Naive thymus-derived CD4-positive, alpha-beta T cell (primary cell): ENCODE results near the gene ABRAXAS1. TPM values are rescaled to one million over a fixed set of nuclear protein-coding genes. Genes with fewer than 3 reads are reported as not detected.

Experiments used
- ATAC-seq: fragments of 150-1000 bp; cut with Tn5 transposase; 2 replicates; pipeline ENCODE4 v1.10.0; 2021; ENCODE audit warnings: mild to moderate bottlenecking, moderate library complexity
- CTCF ChIA-PET: fragments of 350-600 bp; sonication (Branson Sonifier 250); formaldehyde crosslinking; loops from one replicate; lab custom pipeline; 2021; ENCODE audit warnings: antibody characterized with exemption; lab: Charles Lee
- POLR2A ChIA-PET: fragments of 350-600 bp; sonication (Branson Sonifier 250); formaldehyde crosslinking; loops from one replicate; lab custom pipeline; 2021; ENCODE audit warnings: antibody characterized with exemption, inconsistent platforms; lab: Charles Lee
- DNase-seq, 9 donors: peaks; one replicate each; pipeline versions ENCODE4 v3.0.0 to v3.0.0-alpha.2; 2020 to 2022; ENCODE audit warnings: mixed read lengths in 1 of 9
- H3K27ac ChIP-seq: one replicate; pipeline ENCODE4 v1.7.0; 2013; ENCODE audit warnings: mild to moderate bottlenecking, low read depth, low read length, moderate library complexity
- H3K27me3 ChIP-seq, 2 donors: one replicate each; pipeline ENCODE4 v1.7.0; 2013; ENCODE audit warnings: low read length in 2 of 2, mild to moderate bottlenecking in 2 of 2, moderate library complexity in 2 of 2; ENCODE audit not compliant: control insufficient read depth in 2 of 2, insufficient read depth in 2 of 2
- H3K36me3 ChIP-seq, 3 experiments: 1 replicate in 2 of 3; 2 replicates in 1 of 3; pipeline ENCODE4 v1.7.0; 2013; ENCODE audit warnings: low read length in 3 of 3, mild to moderate bottlenecking in 3 of 3, moderate library complexity in 1 of 3; ENCODE audit not compliant: insufficient read depth in 3 of 3, control insufficient read depth in 2 of 3
- H3K4me1 ChIP-seq, 2 donors: one replicate each; pipeline ENCODE4 v1.7.0; 2013; ENCODE audit warnings: low read length in 2 of 2, mild to moderate bottlenecking in 2 of 2, moderate library complexity in 1 of 2; ENCODE audit not compliant: control insufficient read depth in 2 of 2, insufficient read depth in 2 of 2
- H3K4me3 ChIP-seq: 2 replicates; pipeline ENCODE4 v1.7.0; 2013; ENCODE audit warnings: mild to moderate bottlenecking, low read length
- H3K9me3 ChIP-seq, 3 experiments: 1 replicate in 2 of 3; 2 replicates in 1 of 3; pipeline ENCODE4 v1.7.0; 2013; ENCODE audit warnings: low read length in 3 of 3; ENCODE audit not compliant: control insufficient read depth in 2 of 3
- H3K27ac Mint-ChIP-seq, 9 donors: one replicate each; pipeline ENCODE4 v1.8.0; 2020 to 2022; ENCODE audit warnings: mixed read lengths in 9 of 9, mild to moderate bottlenecking in 8 of 9, moderate library complexity in 5 of 9, inconsistent platforms in 2 of 9
- H3K27me3 Mint-ChIP-seq, 5 donors: one replicate each; pipeline ENCODE4 v1.8.0; 2021 to 2022; ENCODE audit warnings: mixed read lengths in 5 of 5, mild to moderate bottlenecking in 1 of 5
- H3K36me3 Mint-ChIP-seq, 5 donors: one replicate each; pipeline ENCODE4 v1.8.0; 2020 to 2022; ENCODE audit warnings: mixed read lengths in 5 of 5, mild to moderate bottlenecking in 3 of 5, inconsistent platforms in 1 of 5
- H3K4me1 Mint-ChIP-seq, 7 donors: one replicate each; pipeline ENCODE4 v1.8.0; 2020 to 2022; ENCODE audit warnings: mixed read lengths in 7 of 7, mild to moderate bottlenecking in 3 of 7, inconsistent platforms in 1 of 7
- H3K4me3 Mint-ChIP-seq, 10 donors: one replicate each; pipeline ENCODE4 v1.8.0; 2020 to 2022; ENCODE audit warnings: mild to moderate bottlenecking in 10 of 10, mixed read lengths in 10 of 10, moderate library complexity in 6 of 10, inconsistent platforms in 2 of 10
- H3K9me3 Mint-ChIP-seq, 11 donors: one replicate each; pipeline ENCODE4 v1.8.0; 2020 to 2022; ENCODE audit warnings: mixed read lengths in 11 of 11, mild to moderate bottlenecking in 4 of 11, inconsistent platforms in 1 of 11, moderate library complexity in 1 of 11
- intact Hi-C, 2 donors: fragments of 100-400 bp; cut with micrococcal nuclease; formaldehyde crosslinking; loops; one replicate each; pipeline ENCODE4 v1.15.1; 2023
- polyA plus RNA-seq, 2 donors: library from polyadenylated mRNA; unstranded; fragments of 300-500 nt; fragmentation: Illumina TruSeq; gene quantifications; one replicate each; pipeline ENCODE4 v1.2.3, GENCODE V29; 2021
- total RNA-seq, 6 experiments: library from RNA in 5 of 6; stranded (reverse) in 5 of 6; gene quantifications; 1 replicate in 5 of 6; 2 replicates in 1 of 6; pipeline ENCODE4 v1.2.3 and lab custom pipeline; 2021 to 2026

ABRAXAS1 gene
- total and polyA plus RNA-seq, 7 experiments from 2014 or later, result 13.9 to 47.6 (median 19.4) TPM

DNA sequence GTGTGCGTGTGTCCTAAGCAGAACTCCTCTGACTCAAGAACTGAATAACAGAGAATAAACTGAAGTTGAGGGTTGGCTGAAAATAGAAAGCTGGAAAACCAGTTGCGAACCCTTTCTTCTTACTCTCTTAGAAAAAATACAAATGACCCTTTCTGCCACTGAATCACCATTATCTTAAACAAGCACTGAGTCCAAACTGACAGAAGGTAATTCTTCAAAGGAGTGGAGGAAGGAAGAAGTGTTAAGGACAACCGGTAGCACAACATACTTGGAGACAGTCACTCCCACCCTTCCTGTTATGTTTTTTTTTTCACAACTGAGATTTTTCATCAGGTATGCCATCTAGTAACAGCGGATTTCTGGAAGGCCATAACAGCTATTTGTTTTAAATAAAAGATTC lies 67.3 kb downstream of the ABRAXAS1 start:
- Histone ChIP-seq H3K27me3 (no peaks in the 10 kb centered on the region), H3K4me3 (no peak overlapping the region), H3K27ac (no peak overlapping the region), H3K36me3 (peaks cover 7 to 68% (median 21%) of the 10 kb centered on the region in 3 experiments), H3K4me1 (no peaks in the 10 kb centered on the region), H3K9me3 (no peaks in the 10 kb centered on the region)
- POLR2A ChIA-PET, result interaction anchor here (0.6 kb wide), 1 partner anchor 121 kb away, joined by 3 read pairs; no protein-coding TSS in a partner anchor
- Mint-ChIP-seq H3K4me1 (no peaks in the 10 kb centered on the region), H3K9me3 (no peaks in the 10 kb centered on the region), H3K36me3 (peaks cover 8 to 45% (median 32%) of the 10 kb centered on the region in 5 donors), H3K27ac (peak overlapping the region in 2 of 9 donors; percentile 10 to 28), H3K27me3 (no peaks in the 10 kb centered on the region), H3K4me3 (no peak overlapping the region)
- no peak for DNase-seq
- ATAC-seq, result no peak
- CTCF ChIA-PET, result no interaction called here
- intact Hi-C loops, result no loop called here

DNA sequence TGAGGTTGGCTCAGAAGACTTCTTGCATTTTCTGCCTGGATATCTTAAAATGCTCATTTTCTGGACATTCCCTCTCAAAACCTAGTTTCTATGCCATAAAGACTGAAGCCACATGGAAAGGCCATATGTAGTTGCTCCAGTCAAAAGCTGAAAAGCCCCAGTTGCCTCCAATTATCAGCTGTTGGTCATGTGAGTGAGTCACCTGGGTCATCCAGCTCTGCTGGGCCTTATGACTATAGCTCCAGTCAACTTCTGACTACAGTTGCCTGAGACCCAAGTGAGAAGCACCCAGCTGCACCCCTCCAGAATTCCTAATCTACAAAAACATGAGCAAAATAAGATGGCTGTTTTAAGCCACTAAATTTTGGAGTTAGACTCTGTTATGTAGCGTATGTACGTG lies 71.2 kb downstream of the ABRAXAS1 start:
- POLR2A ChIA-PET, result no interaction called here
- ATAC-seq, result no peak

More for the DNA sequence above, 71.2 kb downstream of the ABRAXAS1 start:
- Histone ChIP-seq H3K27ac (no peak overlapping the region), H3K4me1 (no peaks in the 10 kb centered on the region), H3K4me3 (no peak overlapping the region), H3K9me3 (no peaks in the 10 kb centered on the region), H3K27me3 (no peaks in the 10 kb centered on the region), H3K36me3 (peaks cover 0 to 68% (median 18%) of the 10 kb centered on the region in 3 experiments)
- Mint-ChIP-seq H3K27ac (no peak overlapping the region), H3K4me3 (no peak overlapping the region), H3K9me3 (no peaks in the 10 kb centered on the region), H3K36me3 (peaks cover 3 to 53% (median 33%) of the 10 kb centered on the region in 5 donors), H3K27me3 (no peaks in the 10 kb centered on the region), H3K4me1 (peaks cover 0 to 3% (median 0%) of the 10 kb centered on the region in 7 donors)
- CTCF ChIA-PET, result no interaction called here
- intact Hi-C loops, result loop anchor here in 1 of 2 donors (5.0 kb wide), 1 partner anchor 229 kb away; no protein-coding TSS in a partner anchor
- no peak for DNase-seq

Other genes starting within 250 kb of the ABRAXAS1 start
- 10 to 100 TPM in 3 of 5 experiments, 1 to 10 TPM in 2; 7.2 to 12.7 (median 10.2) TPM for gene COQ2, start 200.3 kb downstream of the ABRAXAS1 start, total RNA-seq
- gene COQ2, start 200.3 kb downstream of the ABRAXAS1 start, polyA plus RNA-seq, result 1 to 10 TPM; 3.6 to 4.3 TPM
- gene HPSE, start 150.3 kb downstream of the ABRAXAS1 start, total RNA-seq, result 10 to 100 TPM in 2 of 5 experiments, 1 to 10 TPM in 3; 4.4 to 16.2 (median 6.6) TPM
- 1 to 10 TPM; 3.8 to 6.3 TPM for gene HPSE, start 150.3 kb downstream of the ABRAXAS1 start, polyA plus RNA-seq
- gene HELQ, start 29.3 kb downstream of the ABRAXAS1 start, total RNA-seq, result 10 to 100 TPM; 14.1 to 53.9 (median 40.4) TPM
- 10 to 100 TPM; 28.6 to 30.5 TPM for gene HELQ, start 29.3 kb downstream of the ABRAXAS1 start, polyA plus RNA-seq
- gene MRPS18C, start 29.0 kb downstream of the ABRAXAS1 start, total RNA-seq, result 10 to 100 TPM; 18.4 to 56.1 (median 46.7) TPM
- gene MRPS18C, start 29.0 kb downstream of the ABRAXAS1 start, polyA plus RNA-seq, result 10 to 100 TPM; 57.3 to 63.4 TPM
- 10 to 100 TPM in 1 of 5 experiments, 1 to 10 TPM in 4; 3.0 to 14.6 (median 5.8) TPM for gene GPAT3, start 51.0 kb upstream of the ABRAXAS1 start, total RNA-seq
- 1 to 10 TPM; 1.5 to 3.5 TPM for gene GPAT3, start 51.0 kb upstream of the ABRAXAS1 start, polyA plus RNA-seq